RPMI8226 (cell line): ENCODE results near the gene RBM20.

Experiments used
- DNase-seq: peaks from one replicate; pipeline ENCODE4 v3.0.0-alpha.2; 2015

RBM20 gene

DNA sequence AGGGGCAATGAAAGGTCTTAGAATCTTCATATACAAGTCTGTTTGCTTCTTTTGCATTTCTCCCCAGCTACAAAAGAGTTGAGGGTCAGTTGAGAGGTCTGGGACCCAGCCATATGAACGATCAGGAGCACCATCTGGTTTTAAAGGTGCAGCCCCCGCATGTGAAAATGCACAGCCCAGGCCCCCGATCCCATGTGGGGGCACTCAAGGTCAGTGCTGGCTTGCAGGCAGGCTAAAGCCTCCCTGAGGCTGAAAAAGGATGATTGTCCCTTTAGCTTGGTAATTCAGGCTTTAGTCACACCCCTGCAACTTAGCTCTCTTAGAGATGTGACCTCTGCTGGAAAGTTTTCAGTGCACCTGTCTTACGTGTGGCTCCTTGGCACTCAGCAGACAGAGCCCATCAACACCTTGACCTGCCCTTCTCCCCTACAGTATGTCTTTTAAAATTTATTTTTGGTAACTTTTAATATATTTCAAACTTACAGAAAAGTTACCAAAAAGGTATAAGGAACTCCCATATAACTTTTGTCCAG lies 147.5 kb downstream of the RBM20 start:
- DNase-seq, result no peak

DNA sequence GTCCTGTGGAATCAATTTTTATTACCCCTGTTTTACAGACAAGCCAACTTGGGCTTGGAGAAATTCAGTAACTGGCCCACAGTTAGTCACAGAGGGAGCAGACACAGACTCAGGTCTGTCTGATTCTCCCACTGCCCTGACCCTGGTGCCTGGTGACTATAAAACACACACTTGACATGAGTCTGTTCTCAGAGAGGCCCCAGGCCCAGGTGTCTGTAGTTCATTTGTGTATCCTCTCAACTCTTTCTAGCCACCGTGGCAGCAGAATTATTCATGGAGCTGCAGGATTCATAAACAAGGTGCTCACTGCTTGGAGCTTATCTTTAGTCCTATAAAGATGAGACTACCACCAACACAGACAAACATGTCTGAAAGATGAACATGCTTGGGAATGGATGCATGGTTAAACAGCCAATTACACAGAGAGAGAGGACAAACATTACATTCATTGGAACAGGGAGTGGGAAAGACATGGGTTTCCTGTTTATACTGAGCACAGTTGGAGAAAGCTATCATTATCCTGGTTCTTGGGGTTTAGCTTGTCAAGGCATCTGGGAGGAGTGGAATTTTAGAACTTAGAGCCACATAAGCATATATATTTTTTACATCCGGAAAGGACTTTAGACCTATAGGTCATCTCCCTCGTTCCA lies 148.5 kb downstream of the RBM20 start:
- no peak for DNase-seq

DNA sequence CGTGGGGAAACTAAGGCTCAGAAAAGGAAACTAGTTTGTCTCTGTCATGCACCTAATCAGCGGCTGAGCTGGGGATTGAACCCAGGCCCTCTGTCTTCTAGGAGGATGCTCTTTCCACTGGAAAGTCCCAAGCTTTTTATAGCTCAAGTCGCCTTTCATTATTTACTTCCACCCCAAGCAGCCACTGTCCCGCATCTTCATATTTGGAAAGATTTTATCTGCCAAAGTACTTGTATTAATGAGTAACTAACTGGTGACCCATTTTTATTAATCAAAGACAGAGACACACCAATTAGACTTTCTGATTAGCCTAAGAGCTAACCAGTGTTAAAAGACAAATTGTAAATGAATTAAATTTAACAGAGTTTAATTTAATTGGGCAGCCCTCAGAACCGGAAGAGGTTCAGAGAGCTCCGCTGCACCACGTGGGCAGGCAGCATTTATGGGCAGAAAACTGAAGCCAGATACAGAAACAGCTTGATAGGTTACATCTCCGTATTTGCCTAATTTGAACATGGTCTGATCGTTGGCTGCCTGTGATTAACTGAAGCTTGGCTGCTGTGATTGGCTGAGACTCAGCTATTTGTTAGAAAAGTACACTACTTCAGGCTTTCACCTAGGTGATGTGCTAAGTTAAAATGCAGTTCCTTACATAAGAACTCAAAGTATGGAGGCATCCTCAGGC lies 149.1 kb downstream of the RBM20 start:
- DNase-seq, result no peak

DNA sequence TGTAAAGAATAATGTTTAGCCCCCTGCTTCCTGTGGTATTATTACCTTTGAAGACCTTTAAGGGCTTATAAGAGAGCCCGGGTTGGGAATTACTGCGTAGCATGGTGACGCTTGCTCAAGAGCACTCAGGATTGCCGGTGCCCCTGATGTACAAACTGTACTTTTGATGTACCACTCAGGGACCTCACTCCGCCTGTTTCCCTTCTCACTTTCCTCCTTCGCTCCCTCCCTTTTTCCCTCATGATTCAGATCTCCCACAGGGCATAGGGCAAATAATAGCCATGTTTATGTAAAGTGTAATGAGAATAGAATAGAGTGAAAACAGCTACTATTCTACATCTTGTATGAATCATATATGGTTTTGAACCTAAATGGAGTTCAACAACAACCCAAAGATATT lies 149.8 kb downstream of the RBM20 start:
- DNase-seq, result no peak

DNA sequence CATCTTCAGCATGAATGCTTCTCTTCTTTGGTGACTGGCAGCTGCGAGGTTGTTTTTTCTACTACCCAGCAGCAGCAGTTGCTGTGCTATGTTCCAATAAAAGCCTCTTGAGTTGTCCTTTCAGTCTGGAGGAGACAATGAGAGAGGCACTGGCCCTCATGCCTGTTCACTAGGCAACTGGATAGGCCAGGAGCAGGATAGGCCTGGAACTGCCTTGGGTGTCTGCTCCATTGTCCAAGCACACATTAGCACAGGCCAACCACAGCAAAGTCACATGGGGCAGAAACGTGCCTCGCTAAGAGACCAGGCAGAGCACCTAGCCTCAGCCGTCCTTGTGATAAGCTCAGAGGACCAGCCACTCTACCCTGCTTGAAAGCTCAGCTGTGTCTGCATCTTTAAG lies 150.7 kb downstream of the RBM20 start:
- DNase-seq, result no peak

DNA sequence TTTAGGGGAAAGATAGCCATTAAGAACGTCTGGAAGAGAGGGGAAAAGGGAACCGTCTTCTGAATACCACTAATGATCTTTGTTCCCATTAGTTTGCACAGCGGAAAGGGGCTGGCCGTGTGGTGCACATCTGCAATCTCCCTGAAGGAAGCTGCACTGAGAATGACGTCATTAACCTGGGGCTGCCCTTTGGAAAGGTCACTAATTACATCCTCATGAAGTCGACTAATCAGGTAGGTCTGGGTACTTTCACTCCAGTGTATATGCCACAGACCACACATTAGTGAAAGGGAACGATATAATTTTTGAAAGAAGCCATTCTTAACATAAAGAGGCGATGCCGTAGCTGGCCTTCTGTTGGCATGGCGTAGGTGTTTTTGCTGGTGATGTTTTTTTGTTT lies 153.3 kb downstream of the RBM20 start:
- no peak for DNase-seq

DNA sequence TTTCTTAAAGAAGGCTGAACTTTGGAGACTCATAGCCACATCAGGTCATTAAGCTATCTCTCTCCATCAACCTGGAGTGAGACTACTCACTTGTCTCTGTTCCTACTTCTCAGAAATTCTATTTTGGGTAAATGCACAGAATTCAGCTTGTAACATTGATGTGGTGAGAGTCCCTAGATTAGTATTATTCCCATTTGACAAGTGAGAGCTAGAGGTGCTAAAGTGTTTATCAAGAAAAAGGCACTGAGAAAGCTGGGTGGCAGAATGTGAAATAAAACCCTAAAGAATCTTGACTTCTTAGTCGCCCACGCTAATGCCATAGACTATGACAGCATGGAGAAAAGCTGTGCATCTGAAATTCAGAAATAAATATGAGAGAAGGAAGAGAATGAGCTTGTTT lies 154.2 kb downstream of the RBM20 start:
- no peak for DNase-seq

DNA sequence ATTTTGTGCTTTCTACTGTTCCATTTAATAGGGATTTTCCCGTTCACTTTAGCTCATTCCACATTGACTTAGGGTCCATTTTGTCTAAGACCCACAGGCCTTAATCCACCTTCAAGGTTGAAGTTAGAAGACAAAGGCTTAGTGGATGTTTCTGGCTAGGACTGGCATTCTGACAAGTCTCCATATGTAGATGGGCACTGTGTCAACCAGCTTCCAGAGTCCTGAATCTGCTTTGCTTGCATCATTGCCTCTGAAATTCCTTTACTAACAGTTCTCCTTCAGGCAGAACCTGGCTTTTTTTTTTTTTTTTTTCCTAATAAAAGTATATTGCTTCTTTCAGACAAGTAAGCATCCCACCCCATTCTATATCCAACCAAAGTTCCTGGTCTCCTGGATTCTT lies 158.0 kb downstream of the RBM20 start:
- peak; percentile 40 for DNase-seq

DNA sequence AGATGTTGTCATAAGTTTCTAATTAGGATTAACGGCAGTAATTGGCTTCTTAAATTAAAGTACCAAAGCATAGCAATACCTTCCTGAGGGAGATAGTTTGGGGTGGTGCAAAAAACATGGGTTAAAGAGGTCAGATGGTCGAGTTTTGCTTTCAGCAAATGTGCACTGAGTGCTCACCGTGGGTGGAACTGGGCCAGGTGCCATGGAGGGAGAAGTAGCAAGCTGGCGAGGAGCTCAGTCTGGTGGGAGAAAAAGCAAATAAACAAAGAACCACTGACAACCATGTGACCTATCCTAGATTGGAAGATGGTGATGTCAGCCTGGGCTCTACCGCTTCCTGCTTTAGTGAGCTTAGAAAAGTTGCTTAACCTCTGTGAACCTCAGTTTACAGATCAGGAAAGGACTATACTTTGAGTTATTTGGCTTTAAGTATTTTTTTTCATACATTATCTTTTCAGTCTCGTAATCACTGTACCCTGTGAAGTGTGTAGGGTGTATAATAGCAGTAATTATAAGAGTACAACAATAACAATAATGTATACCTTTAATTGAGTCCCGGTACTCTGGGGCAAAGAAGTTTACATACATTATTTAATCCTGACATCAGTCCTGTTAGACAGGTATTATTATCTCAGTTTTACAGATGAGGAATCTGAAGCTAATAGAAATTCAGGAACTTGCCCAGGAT lies 158.6 kb downstream of the RBM20 start:
- peak; percentile 92 for DNase-seq

DNA sequence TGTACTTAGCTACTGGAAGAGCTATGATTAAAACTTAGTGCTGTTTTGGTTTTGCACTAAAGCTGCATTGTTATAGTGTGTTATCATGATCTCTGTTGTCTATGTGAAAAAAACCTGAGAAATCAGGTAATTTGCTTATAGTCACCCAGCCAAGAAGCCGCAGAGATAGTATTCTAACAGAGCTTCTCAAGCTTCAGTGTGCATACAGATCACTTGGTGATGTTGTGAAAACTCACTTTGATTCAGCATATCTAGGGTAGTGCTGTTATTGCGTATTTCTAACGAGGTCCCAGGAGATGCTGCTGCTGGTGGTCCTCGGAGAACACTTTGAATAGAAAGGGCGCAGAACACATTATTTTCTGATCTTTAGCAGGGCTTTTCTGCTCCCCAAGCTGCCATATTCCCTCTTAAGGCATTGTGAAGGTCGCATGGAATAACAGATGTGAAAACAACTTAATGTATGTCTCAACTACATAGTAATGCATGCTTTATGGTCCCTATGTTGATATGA lies 159.2 kb downstream of the RBM20 start:
- DNase-seq, result no peak

DNA sequence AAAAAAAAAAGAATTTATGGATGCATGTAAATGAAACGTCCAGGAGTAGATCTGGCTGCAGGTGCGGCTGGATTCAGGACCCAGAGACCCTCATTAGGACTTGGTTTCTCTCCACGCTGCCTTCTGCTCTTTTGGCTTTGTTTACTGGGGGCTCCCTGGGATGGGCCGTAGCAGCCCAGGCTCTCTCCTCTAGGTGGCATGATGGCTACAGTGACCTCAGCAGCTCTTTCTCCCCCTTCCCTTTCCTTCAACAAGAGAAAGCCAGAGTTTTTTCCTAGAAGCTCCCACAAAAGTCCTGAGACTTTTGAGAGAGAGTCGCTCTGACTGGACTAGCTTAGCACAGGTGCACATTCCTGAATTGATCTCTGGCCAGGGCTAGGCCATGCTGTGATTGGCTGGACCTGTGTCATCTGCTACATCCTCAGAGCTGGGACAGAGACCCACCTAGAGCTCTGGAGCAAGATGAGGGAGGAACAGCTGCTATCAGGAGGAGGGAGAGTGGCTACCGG lies 159.7 kb downstream of the RBM20 start:
- no peak for DNase-seq

DNA sequence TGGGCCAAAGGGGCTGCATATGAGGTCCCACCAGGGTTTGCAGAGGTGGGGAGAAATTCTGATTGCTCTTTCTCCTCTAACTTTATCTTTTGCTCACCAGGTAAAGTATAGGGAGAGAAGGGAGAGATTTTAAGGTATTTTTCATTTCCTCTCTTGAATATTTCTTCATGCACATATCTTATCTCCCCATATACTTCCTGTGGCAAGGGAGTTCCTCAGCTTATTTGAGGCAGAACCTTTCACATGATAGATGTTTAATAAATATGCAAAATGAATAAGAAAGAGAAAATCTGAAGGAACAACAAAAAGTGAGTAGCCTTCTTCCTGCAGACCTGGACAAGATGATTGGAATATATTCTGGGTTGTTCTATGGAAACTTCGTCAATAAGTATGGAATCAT lies 160.2 kb downstream of the RBM20 start:
- DNase-seq, result no peak

DNA sequence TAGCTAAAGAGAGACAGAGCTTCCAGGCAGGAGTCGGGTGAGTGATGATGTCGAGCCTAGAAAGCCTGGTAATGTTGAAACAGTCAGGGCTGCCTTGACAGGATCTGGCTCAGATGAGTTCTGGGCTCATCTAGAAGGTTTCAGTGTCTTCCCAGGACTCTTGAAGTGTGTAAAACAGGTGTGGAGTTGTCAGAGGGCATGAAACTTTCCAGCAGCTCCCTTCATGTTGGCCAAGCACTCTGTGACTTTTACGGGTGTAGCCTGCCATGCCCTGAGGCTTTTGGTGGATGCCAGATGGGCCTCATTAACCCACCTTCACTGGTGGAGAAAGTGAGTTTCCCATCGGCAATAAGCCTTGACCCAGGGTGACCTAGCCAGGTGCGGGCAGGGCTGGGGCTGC lies 161.2 kb downstream of the RBM20 start:
- DNase-seq, result peak; percentile 76

DNA sequence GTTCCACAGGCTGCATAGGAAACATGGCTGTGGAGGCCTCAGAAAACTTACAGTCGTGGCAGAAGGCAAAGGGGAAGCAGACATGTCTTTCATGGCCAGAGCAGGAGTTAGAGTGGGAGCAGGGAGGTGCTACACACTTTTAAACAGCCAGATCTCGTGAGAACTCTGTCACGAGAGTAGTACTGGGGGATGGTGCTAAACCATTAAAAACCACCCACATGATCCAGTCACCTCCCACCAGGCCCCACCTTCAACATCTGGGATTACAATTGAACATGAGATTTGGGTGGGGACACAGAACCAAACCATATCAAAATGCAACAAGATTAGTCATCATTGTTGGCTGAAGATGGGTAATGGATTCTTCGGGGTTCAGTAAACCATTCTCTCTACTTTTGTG lies 162.2 kb downstream of the RBM20 start:
- no peak for DNase-seq

DNA sequence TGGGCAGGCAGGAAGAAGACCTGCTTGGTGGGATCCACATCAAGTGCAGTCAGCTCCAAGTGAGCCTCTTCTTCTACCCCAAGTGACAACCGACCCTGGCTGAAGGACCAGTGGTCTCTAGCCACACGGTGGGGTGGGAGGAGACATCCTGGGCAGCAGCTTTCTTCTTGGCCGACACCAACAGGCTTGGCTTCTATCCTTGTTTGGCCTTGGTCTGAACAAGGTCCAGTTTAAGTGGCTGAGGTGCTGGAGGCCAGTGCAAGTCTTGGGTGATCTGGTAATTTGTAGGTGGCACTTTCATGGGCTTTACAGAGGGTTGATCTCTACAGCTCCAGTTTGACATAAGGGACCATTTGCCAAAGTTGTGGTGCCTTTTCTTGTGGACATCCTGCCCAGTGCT lies 164.0 kb downstream of the RBM20 start:
- DNase-seq, result no peak

DNA sequence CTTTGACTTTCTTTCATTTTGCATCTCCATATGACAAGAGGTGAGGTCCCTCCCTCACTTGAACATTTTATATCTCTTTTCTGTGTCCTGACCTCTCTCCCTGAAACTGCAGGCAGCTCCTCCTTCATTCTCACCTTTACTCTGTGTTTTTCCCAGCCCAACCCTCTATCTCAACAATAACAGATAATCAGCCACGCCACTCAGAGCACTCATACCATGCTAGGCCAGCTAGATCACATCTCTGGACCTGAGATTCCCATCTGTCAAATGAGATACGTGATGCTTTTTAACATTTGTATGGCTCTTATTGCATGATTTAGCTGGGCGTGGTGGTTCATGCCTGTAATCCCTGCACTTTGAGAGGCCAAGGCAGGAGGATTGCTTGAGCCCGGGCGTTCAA lies 164.5 kb downstream of the RBM20 start:
- DNase-seq, result no peak

DNA sequence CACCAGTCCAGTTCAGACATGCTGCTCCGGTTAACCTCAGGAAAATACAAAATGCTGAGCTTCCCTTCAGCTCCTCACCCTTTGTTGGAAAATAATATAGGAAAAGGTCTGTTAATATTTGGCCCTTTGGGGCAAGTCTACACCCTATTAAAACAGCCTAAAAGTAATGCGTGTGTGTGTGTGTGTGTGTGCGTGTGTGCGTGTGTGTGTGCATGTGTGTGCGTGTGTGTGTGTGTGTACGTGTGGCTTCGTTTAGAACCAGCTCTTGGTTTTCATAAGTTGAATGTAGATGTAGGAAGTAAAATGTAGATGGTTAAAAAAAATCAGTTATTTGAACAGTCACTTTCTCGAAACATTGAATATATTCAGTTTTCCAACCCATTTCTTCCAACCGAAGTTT lies 166.5 kb downstream of the RBM20 start:
- DNase-seq, result no peak

DNA sequence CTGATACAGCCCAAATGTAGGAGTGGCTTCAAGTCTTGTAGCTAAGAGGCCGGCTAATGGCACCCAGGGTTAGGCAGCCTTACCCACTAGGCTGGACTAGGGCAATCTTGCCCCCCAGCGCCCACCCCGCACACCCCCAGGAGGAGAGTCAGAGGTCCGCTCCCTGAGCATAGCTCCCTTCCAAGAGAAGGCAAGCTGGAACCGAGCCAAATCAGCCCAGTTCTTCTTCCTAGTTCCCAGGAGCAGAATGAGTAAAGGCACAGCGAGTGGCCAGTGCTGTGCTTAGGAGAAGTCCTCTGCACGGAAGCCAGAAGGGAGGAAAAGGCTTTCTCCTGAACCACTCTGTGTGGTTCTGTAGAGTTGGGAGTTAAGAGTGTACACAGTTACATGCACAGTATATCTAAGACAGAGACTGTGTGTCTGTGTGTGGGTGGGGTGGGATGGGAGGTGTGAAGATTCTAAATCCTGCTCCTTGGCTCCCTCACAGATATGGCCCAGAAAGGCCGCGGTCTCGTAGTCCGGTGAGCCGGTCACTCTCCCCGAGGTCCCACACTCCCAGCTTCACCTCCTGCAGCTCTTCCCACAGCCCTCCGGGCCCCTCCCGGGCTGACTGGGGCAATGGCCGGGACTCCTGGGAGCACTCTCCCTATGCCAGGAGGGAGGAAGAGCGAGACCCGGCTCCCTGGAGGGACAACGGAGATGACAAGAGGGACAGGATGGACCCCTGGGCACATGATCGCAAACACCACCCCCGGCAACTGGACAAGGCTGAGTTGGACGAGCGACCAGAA lies 167.8 kb downstream of the RBM20 start:
- no peak for DNase-seq

DNA sequence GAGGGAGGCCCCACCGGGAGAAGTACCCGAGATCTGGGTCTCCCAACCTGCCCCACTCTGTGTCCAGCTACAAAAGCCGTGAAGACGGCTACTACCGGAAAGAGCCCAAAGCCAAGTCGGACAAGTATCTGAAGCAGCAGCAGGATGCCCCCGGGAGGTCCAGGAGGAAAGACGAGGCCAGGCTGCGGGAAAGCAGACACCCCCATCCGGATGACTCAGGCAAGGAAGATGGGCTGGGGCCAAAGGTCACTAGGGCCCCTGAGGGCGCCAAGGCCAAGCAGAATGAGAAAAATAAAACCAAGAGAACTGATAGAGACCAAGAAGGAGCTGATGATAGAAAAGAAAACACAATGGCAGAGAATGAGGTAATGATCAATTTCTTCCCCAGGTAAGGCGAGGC lies 168.4 kb downstream of the RBM20 start:
- DNase-seq, result no peak

DNA sequence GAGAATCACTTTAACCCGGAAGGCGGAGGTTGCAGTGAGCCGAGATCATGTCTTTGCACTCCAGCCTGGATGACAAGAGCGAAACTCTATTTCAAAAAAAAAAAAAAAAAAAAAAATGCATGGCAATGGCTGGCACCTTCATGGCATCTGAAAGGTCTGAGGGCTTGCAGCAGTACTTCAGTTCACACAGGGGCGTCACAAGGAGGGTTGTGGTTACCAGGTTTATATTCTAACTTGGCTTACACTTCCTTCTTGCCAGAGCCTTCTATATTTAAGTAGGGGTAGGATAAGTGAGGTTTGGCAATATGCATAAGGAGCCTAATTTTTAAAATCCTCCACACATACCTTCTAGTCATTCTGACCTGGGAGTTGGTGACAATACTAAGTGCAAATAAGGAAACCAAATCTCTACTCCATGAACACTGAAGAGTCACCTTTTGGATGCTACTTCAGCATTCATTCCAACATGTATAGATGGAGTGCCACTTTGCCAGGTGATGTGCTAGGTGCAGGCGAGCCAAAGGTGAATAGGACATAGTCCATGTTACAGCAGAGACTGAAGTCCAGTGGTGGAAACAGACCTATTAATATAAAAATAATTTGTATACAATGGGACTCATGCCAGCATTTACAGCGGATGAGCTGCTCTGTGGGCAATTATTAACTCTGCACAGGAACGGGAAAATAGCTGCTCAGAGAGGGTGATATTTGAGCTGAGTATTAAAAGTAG lies 169.8 kb downstream of the RBM20 start:
- no peak for DNase-seq

DNA sequence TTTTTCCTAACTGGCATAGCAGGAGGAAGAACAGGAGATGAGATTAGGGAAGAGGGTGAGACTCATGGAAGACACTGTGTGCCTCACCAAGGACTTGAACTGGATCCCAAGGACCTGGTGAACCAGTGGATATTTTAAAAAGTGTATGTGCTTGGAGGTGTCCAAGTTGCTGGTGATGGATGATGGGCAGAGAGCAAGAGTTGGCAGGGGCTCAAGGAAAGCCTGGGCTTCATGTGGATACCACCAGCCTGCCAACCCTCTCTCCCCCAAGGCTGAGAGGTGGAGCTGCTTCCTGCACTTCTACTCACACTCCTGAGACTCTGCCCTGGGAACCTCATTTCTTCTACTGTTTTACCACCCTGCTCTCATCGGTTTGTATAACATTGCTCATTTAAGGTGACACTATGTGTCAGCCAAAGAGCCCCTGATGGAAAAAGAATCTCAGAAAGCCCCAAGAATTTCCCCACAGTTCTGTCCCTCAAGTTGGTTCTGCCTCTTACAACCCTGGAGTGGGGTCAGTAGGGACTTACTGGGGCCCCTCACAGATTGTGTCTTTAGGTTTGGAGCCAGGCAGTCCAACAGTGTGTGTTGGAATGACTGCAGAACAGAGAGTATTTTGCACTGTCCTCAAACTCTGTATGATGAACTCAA lies 171.3 kb downstream of the RBM20 start:
- DNase-seq, result no peak

DNA sequence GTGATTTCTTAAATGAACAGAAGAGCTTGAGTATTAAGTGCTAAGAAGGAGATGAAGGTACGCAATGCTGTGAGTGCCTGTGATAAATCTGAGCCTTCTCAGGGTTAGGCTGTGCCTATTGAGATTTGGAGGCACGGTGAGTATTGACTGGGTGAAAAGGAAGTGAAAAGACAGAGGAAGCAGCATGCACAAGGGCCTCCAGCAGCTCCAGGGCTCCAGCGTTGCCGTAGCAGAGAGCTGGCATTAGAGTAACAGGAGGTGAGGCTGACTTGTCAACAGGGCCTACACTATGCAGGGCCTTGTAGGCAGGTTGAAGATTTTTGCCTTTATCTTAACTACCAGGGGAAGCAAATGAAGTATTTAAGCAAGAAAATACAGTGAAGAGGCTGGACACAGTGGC lies 173.5 kb downstream of the RBM20 start:
- DNase-seq, result no peak
